NCI-H2029 treated with DMSO at 0.1 percent for 48 hours (cell line): ENCODE results near the gene CELSR3.

ENCODE experiments used
- DNase-seq: peaks from one replicate; lab custom pipeline; 2025; lab: John Stamatoyannopoulos, UW

CELSR3 gene

DNA sequence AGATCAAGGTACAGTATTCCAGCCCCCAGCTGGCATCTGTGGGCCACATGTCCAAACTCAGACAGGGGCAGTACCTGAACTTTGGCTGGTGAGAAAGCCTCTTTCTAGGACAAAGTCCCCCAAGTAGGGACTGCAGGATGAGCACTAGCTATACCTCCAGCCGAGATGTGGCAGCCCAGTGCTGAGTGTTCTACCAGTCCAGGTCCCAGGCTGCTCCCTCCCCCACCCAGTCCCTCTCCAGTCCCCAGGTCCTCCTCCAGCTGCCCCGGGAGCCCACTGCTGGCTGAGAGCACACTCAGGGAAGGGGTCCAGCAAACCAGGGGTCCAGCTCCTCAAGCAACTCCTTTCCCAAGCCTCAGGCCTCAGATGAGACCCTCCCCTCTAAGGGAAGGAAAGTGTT lies 28.9 kb downstream of the CELSR3 start:
- DNase-seq = no peak

- no peak for DNase-seq
Measured at GRCh38 chr3:48633256-48633655, 29.4 kb downstream of the CELSR3 start.

- DNase-seq = no peak
Measured at GRCh38 chr3:48631516-48632448, 30.9 kb downstream of the CELSR3 start.

DNA sequence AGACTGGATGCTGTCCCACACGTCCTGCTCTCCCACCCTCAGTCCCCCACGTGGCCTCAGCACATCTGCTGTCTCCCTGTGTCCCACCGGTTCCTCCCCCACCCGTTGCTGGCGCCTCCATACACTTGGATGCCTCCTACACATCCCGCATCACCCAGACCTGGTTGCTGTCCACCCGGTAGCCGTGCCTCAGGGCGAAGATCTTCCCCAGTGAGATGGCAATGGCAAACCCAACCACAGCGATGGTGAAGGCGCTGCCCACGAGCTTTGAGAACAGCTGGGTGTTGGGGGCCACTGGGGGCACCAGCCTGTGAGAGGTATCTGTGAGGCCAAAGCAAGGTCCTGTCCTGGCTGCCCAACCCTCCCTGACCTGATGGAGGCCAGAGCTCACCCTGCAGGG lies 31.9 kb downstream of the CELSR3 start:
- DNase-seq = no peak

- DNase-seq = no peak
Measured at GRCh38 chr3:48630407-48630806, 32.3 kb downstream of the CELSR3 start.

DNA sequence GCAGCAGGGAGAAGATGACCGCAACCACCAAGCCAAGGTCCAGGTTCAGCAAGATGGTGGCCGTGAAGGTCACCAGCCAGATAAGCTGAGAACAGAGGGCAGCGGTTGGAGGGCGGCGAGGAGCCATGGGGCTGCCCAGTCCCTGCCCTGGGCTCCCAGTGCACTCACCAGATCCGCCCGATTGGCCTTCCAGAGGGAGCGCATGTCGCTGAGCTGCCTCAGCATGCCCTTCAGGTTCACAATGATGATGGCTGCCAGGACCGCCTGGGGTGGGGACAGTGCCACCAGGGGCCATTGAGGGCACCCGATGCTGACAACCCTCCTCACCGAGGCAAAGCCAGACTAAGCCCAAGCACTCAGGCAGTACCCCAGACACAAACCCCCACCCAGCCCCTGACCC lies 32.8 kb downstream of the CELSR3 start:
- DNase-seq = no peak

- DNase-seq = no peak
Measured at GRCh38 chr3:48628277-48629017, 34.2 kb downstream of the CELSR3 start.

- DNase-seq = no peak
Measured at GRCh38 chr3:48625600-48625999, 37.1 kb downstream of the CELSR3 start.

- DNase-seq = no peak
Measured at GRCh38 chr3:48624767-48625166, 37.9 kb downstream of the CELSR3 start.

DNA sequence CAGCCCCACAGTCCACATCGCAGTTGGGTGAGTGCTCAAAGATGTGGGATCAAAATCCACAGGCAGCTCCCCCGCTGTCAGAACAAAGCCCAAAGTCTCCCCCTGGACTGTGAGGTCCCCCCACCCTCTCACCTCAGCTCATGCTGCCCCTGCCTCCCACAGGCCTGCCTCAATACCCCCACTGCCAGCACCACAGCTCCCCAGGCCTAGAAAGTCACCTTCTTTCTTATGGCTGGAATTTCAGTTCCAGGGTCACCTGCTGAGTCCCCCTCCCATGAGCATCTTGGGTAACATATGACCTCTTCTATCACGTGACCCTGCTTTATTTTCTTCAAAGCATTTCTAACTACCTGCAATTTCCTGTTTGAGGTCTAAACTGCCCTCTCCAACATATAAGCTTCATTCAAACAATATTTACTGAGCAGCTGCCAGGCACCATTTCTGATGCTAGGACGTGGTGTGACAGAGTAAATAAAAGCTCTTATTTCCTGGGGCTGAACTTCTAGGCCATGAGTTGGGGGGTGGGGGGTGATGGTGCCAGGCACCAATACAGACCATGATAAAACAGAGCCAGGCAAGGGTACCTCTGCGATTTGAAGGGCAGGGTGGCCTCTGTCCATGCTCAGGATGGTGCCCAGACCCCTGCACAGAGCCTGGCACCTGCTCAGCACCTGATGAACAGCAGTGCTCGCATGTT lies 38.7 kb downstream of the CELSR3 start:
- peak; percentile 81 for DNase-seq

- no peak for DNase-seq
Measured at GRCh38 chr3:48621461-48621869, 41.2 kb downstream of the CELSR3 start, which contains the start of gene TMEM89. TMEM89 (minus strand) TSS chr3:48621769; CDS start chr3:48621756, 13 bp downstream.

DNA sequence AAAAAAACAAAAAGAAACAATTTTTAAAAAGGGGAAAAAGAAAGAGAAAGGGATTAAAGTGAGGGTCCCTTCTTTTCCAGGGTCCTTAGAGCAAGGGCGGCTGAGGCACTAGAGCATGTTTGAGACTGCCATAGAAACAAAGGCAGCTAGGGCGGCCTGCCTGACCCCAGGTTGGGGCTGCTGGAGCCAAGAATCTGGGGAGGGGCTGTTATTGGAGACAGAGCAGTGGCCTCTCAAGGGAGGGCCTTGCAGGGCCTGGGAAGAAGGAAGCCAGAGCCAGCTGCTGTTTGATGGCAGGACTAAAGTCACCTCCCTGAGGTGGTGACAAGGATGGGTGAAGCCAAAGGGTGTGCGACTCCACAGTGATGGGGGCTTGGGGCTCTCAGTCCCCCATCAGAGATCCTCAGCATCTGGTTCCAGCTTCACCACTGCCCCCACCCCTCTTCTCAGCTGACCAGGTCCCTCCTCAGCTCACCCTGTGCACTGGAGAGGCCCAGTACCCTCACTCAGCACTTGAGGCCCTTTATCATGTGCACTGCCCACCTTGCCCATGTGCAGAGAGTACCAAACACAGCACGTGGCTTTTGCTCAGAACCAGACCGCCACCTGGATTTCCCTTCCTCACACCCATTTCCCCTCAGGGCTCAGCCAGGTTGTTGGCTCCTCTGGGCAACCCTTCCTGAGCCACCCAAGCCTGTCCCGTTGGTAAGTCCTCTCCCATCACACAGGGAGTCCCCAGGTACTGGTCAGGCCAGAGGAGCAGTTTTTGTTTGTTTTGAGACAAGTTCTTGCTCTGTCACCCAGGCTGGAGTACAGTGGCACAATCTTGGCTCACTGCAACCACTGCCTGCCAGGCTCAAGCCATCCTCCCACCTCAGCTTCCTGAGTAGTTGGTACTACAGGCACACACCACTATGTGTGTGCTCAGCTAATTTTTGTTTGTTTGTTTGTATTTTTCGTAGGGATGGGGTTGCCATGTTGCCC lies 42.9 kb downstream of the CELSR3 start:
- DNase-seq = no peak

- DNase-seq = no peak
Measured at GRCh38 chr3:48617559-48617958, 45.1 kb downstream of the CELSR3 start.

GRCh38 chr3:48614044-48614443 lies 48.6 kb downstream of the CELSR3 start:
- DNase-seq = no peak

- no peak for DNase-seq
Measured at GRCh38 chr3:48612309-48612708, 50.4 kb downstream of the CELSR3 start.

DNA sequence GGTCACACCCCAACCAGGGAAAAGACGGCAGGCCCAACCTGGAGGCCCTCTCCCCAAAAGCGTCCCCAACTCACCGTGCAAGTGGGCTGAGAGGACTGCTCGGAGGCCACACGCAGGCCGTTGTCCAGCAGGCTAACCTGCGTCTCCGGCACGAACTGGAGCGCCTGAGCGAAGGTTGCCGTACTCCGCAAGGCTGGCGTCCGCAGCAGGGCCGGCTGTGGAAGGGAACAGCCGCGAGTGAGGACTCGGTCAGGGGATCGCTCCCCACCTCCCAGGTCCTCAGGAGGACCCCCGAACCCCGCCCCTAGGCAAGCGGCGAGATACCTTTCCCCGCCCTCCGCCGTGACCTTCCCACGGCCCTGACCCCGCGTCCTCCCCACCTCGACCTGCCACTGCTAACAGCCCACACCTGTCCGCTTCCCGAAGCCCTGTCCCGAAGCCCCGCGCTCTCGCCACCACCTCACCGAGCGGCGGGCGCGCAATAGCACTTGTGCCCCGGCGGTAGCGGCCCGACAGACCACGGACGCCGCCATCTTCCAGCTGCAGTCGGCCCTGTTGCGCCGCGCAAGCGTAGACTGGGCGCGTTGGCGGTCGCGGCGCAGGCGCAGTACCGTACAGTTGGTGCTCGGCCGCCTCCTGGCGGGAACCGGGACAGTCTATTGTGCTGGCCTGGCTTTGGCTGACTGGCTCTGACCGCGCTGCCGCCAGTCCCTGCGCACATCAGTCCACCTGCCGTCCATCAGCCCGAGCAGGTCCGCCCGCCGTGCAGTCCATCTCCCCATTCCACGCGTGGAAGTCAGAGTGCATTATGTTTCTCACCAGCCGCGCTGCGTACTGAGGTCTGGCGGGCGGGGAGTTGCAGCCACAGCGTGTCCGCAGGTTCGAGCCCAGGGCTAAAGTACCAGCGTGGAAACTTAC lies 53.3 kb downstream of the CELSR3 start, which contains the start of gene UQCRC1:
UQCRC1 (minus strand) TSS at position 559 of the 918 bp plus-strand sequence; CDS start at position 533, 26 bp downstream.
- DNase-seq = peak; percentile 70

DNA sequence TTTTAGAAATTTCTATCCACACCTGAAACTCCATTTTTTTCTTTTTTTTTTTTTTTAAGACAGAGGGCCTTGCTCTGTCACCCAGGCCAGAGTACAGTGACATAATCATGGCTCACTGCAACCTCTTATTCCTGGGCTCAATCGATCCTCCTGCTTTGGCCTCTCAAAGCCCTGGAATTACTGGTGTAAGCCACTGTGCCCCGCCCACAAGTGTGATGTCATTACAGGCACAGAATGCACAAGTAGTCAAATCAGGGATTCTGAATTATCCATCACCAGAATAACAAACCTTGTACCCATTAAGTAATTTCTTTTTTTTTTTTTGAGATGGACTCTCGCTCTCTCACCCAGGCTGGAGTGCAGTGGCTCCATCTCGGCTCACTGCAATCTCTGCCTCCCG lies 55.2 kb downstream of the CELSR3 start:
- no peak for DNase-seq

GRCh38 chr3:48601622-48601994 lies 61.1 kb downstream of the CELSR3 start:
- no peak for DNase-seq

GRCh38 chr3:48600711-48601621 lies 61.7 kb downstream of the CELSR3 start:
- DNase-seq = no peak
